ENCODE measurements around the gene NNAT. TPM values are rescaled to one million over a fixed set of nuclear protein-coding genes. Genes with fewer than 3 reads are reported as not detected.

NNAT gene
- total RNA-seq, 6 experiments from 2014 or later: not detected

GRCh38 chr20:37519508-37520418, 1.3 kb upstream of the NNAT start:
- TF ChIP-seq CTCF (IDR thresholded peaks at IDR 0.05) (peak in 2 of 4 donors; percentile 10 to 25), POLR2A (IDR thresholded peaks at IDR 0.05) (no peak)
- ATAC-seq: peak; percentile 60 to 73 (median 67)
- Histone ChIP-seq H3K36me3 (peaks cover 0 to 29% (median 12%) of the 10 kb centered on the region in 4 donors), H3K27me3 (no peaks in the 10 kb centered on the region), H3K4me1 (peaks cover 0 to 36% (median 15%) of the 10 kb centered on the region in 4 donors), H3K4me3 (peak overlapping the region in 1 of 3 donors; percentile 26), H3K27ac (peak overlapping the region in 1 of 3 donors; percentile 56), H3K9me3 (no peaks in the 10 kb centered on the region)
- intact Hi-C loops (cut with DNase I): loop anchor here in 1 of 2 donors (10.0 kb wide), 2 partner anchors 65 to 125 kb away; no protein-coding TSS in a partner anchor
- no peak for DNase-seq
- 41% methylated on average over 14 of the region's 39 CpGs for WGBS (ENCODE audit: insufficient coverage, low coverage, low lambda C conversion rate, missing lambda C conversion rate)

GRCh38 chr20:37520419-37520955, 563 bp upstream of the NNAT start:
- 86% methylated on average over 14 of the region's 24 CpGs for WGBS (ENCODE audit: insufficient coverage, low coverage, low lambda C conversion rate, missing lambda C conversion rate)
- Histone ChIP-seq H3K4me3 (no peak overlapping the region), H3K36me3 (peaks cover 0 to 22% (median 9%) of the 10 kb centered on the region in 4 donors), H3K27ac (no peak overlapping the region), H3K9me3 (no peaks in the 10 kb centered on the region), H3K4me1 (peaks cover 0 to 44% (median 19%) of the 10 kb centered on the region in 4 donors), H3K27me3 (no peaks in the 10 kb centered on the region)
- intact Hi-C loops (cut with DNase I): loop anchor here in 1 of 2 donors (10.0 kb wide), 1 partner anchor 126 kb away; no protein-coding TSS in a partner anchor
- ATAC-seq (no peak), DNase-seq (no peak)
- TF ChIP-seq POLR2A (IDR thresholded peaks at IDR 0.05) (no peak), CTCF (IDR thresholded peaks at IDR 0.05) (no peak)

- H3K36me3 ChIP-seq: peaks cover 0 to 14% (median 7%) of the 10 kb centered on the region in 4 donors
- H3K4me1 ChIP-seq: peaks cover 0 to 49% (median 21%) of the 10 kb centered on the region in 4 donors
- ATAC-seq (no peak), DNase-seq (peak in 1 of 3 donors; percentile 42)
- no peak overlapping the region for H3K27ac ChIP-seq
- 71% methylated on average over 4 of the region's 36 CpGs for WGBS (ENCODE audit: insufficient coverage, low coverage, low lambda C conversion rate, missing lambda C conversion rate)
- no peaks in the 10 kb centered on the region for H3K9me3 ChIP-seq
- no peak for TF ChIP-seq POLR2A (IDR thresholded peaks at IDR 0.05)
- TF ChIP-seq CTCF (IDR thresholded peaks at IDR 0.05): no peak
- no peak overlapping the region for H3K4me3 ChIP-seq
- no peaks in the 10 kb centered on the region for H3K27me3 ChIP-seq
- intact Hi-C loops (cut with DNase I): loop anchor here in 1 of 2 donors (10.0 kb wide), 1 partner anchor 128 kb away; no protein-coding TSS in a partner anchor
These were observed 1.4 kb downstream of the NNAT start for GRCh38 chr20:37522260-37523011.

- intact Hi-C loops (cut with DNase I): loop anchor here in 1 of 2 donors (10.0 kb wide), 1 partner anchor 128 kb away; no protein-coding TSS in a partner anchor
- Histone ChIP-seq H3K36me3 (peaks cover 0 to 8% (median 4%) of the 10 kb centered on the region in 4 donors), H3K4me1 (peaks cover 0 to 49% (median 18%) of the 10 kb centered on the region in 4 donors), H3K9me3 (no peaks in the 10 kb centered on the region), H3K4me3 (no peak overlapping the region), H3K27me3 (no peaks in the 10 kb centered on the region), H3K27ac (no peak overlapping the region)
- WGBS (ENCODE audit: insufficient coverage, low coverage, low lambda C conversion rate, missing lambda C conversion rate): no CpG with 5 or more reads among the region's 13 CpGs
- DNase-seq (no peak), ATAC-seq (no peak)
- TF ChIP-seq POLR2A (IDR thresholded peaks at IDR 0.05) (no peak), CTCF (IDR thresholded peaks at IDR 0.05) (no peak)
These were observed 2.0 kb downstream of the NNAT start for GRCh38 chr20:37523012-37523391.
